Astrocyte (in vitro differentiated cells and primary cell): ENCODE data around the gene BLVRB.

Source experiments
- CTCF ChIP-seq: IDR thresholded peaks from 2 replicates; pipeline ENCODE4 v1.5.1; 2011; ENCODE audit warnings: low read depth, mild to moderate bottlenecking, inconsistent platforms, low read length, moderate library complexity; ENCODE audit not compliant: insufficient read depth
- EZH2 ChIP-seq: IDR thresholded peaks from 2 replicates; pipeline ENCODE4 v1.6.1; 2012; ENCODE audit warnings: mild to moderate bottlenecking, low read length, inconsistent platforms; ENCODE audit not compliant: insufficient read depth

GRCh38 chr19:40494191-40494838 is 28.8 kb upstream of the BLVRB start:
- TF ChIP-seq CTCF: no peak
- no peak for TF ChIP-seq EZH2
